Spleen (tissue), 7 donors: ENCODE measurements around the gene ERC1.

Experiments
- POLR2A ChIP-seq, 3 donors: fragments of 450-650 bp; IDR thresholded peaks; one replicate each; pipeline ENCODE4 v1.5.1; 2017; ENCODE audit warnings: antibody characterized with exemption in 3 of 3, mild to moderate bottlenecking in 1 of 3
- POLR2AphosphoS5 ChIP-seq, 3 donors: sonication (generic); formaldehyde crosslinking; IDR thresholded peaks; one replicate each; pipeline ENCODE4 v1.5.1; 2017; ENCODE audit warnings: antibody characterized with exemption in 3 of 3
- TF ChIP-seq, protein P1 (sequence below), 11 experiments: fragments of 200-600 bp in 7 of 11; fragments of 450-650 bp in 4 of 11; sonication (generic) in 4 of 11; IDR thresholded peaks in 8 of 11; conservative IDR thresholded peaks in 3 of 11; 1 replicate in 7 of 11; 2 replicates in 4 of 11; pipeline versions ENCODE4 v1.4.0 to v1.8.0; 2016 to 2021; ENCODE audit warnings: antibody characterized with exemption in 11 of 11, inconsistent platforms in 4 of 11, mild to moderate bottlenecking in 1 of 11
- donor health status: DM: no; HTN: no; CAD: no; lungs with moderate emphysema.
- donor health status: DM: no; HTN: no; CAD: no.
- donor health status: DM: no; HTN: no; CAD: no.

DNA sequence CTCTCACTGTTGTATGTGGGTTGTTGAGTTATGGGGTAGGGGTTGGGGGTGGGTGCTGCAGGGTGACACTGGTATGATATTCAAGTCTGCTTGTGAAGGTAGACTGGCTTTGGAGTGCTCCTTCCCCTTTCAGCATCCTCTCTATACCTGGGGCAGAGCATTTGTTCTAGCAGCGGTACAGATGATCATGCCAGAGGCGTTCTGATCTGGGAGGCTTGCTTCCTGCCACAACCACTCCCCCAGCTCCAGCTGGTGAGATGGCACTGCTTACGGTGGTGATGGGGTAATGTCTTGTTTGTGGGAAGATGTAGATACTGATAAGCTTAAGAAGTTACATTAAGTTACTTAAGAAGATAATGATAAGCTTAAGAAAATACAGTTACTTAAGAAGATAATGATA, 131.8 kb downstream of the ERC1 start:
- TF ChIP-seq, protein P1, sequence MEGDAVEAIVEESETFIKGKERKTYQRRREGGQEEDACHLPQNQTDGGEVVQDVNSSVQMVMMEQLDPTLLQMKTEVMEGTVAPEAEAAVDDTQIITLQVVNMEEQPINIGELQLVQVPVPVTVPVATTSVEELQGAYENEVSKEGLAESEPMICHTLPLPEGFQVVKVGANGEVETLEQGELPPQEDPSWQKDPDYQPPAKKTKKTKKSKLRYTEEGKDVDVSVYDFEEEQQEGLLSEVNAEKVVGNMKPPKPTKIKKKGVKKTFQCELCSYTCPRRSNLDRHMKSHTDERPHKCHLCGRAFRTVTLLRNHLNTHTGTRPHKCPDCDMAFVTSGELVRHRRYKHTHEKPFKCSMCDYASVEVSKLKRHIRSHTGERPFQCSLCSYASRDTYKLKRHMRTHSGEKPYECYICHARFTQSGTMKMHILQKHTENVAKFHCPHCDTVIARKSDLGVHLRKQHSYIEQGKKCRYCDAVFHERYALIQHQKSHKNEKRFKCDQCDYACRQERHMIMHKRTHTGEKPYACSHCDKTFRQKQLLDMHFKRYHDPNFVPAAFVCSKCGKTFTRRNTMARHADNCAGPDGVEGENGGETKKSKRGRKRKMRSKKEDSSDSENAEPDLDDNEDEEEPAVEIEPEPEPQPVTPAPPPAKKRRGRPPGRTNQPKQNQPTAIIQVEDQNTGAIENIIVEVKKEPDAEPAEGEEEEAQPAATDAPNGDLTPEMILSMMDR (IDR thresholded peaks at IDR 0.05 in 8 of 11, conservative IDR thresholded peaks at IDR 0.05 in 3 of 11), result no peak
- no peak for TF ChIP-seq POLR2AphosphoS5 (IDR thresholded peaks at IDR 0.05)
- no peak for TF ChIP-seq POLR2A (IDR thresholded peaks at IDR 0.05)
